ENCODE results near the gene LSM3.
A peak's percentile ranks its signal among the peaks of the same experiment; 100 is the strongest.

LSM3 gene

DNA sequence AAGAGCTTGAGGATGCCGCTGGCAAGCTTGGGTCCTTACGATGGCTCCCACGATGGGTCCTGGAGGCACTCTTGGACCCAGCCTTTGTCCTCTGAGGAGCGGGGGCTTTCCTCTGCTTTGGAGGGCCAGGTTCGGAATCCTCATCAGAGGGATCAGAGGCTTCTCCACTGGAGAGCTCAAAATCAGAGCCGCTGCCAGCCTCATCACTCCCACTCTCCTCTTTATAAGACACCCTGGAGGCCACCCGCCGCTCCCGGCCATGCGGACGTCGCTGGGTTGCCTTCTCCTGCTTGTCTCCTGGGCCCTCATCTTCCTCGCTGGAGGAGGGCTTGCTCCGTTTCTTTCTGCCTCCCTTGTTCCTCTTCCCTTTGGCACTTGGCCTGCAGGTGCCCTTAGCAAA is 20.2 kb upstream of the LSM3 start:
- DNase-seq: no peak

DNA sequence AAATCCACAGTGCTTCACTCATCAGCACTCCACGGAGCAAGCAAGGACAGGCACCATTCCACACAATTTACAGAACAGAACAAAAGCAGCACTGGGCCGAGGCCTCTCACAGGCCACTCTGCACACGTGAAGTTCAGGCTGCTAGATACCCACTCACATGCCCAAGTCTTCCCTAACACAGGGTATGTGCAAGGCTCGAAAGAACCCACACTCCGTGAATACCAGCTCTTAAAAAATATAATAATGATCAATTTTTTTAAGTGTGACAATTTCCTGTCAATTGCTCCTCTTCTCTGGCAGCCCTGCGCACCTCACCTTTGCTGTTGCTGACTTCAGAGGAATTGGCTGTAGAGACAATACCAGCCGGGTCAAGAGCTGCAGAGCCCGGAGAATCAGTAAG is 19.2 kb upstream of the LSM3 start:
- DNase-seq: no peak

DNA sequence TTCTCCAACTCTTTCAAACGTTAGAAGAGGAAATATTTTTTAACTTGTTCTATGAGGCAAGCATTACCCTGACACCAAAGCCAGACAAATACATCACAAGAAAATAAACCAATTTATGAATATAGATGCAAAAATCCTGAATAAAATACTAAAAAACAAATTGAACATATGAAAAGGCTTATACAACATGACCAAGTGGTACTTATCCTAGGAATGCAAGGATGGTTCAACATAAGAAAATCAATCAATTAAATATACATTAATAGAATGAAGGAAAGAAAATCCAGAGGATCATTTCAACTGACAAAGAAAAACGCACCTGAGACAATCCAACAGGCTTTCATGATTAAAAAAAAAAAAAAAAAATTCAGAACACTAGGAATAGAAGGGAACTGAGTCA is 17.3 kb upstream of the LSM3 start:
- no peak for DNase-seq

DNA sequence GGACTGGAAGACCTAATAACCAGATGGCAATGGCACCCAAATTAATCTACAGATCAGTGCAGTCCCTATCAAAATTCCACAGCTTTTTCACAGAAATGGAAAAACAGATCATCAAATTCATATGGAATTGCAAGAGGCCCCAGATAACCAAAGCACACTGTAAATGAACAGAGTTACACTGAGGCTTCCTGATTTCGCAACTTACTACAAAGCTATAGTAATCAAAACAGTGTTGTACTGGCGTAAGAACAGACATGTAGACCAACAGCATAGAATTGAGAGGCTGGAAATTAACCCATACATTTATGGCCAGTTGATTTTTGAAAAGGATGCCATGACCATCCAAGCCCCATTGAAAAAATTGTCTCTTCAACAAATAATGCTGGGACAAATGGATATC is 16.4 kb upstream of the LSM3 start:
- no peak for DNase-seq

GRCh38 chr3:14166877-14167603 is 11.6 kb upstream of the LSM3 start:
- no peak for DNase-seq

GRCh38 chr3:14169435-14169834 is 9.2 kb upstream of the LSM3 start:
- DNase-seq: no peak

DNA sequence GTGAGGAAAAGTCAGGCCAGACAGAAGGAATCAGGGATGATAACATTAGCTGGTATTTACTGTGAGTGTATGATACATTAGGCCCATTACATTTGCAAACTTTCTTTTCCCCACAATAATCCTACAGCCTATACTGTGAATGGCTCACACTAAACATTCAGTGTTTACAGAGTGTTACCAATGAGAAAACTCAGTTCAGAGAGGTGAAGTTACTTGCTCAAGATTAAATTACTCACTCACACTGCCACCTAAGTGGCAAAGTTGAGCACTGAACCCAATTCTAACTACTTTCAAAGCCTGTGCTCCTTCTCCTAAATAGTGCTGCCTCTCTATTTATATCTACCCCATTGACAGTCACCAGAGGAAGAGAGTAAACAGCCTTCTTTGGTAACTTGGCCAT is 8.7 kb upstream of the LSM3 start:
- DNase-seq: no peak

GRCh38 chr3:14170531-14171159 is 8.0 kb upstream of the LSM3 start:
- DNase-seq: no peak

DNA sequence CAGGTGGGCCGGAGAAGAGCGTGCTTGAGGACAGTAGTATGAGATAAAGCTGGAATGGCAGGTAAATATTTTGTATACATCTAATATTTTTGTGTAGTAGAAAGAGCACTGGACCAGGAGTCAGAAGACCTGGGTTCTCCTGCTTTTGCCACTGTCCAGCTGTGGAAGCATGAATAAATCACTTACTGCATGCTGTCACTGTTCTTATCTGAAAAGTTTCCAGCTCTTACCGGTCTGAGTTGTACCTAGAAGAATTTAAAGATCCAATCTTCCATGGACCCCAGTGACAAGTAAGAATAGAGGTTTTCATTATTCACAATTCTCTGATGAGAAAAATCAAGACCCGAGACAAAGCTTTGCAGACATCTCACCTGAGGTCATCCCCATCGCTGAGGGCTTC is 6.1 kb upstream of the LSM3 start:
- DNase-seq: no peak

DNA sequence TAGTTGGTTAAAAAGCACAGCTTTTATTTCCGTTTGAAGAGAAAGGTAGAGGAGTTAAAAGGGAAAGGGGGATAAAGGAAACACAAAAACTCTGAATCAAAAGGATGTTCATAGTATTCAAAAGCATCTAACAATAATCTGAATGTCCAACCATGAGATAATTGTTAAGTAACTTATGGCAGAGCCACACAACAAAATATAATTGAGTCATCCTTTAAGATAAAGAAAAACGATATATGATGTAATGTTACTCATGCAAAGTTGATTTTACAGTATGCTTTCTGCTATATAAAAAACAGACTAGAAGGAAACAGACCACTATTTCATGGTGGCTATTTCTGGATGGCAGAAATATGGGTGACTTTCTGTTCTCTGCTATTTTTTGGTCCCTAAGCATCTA is 4.1 kb upstream of the LSM3 start:
- DNase-seq: no peak

- peak; percentile 85 for DNase-seq
Observed at GRCh38 chr3:14175383-14176037, 3.1 kb upstream of the LSM3 start.

DNA sequence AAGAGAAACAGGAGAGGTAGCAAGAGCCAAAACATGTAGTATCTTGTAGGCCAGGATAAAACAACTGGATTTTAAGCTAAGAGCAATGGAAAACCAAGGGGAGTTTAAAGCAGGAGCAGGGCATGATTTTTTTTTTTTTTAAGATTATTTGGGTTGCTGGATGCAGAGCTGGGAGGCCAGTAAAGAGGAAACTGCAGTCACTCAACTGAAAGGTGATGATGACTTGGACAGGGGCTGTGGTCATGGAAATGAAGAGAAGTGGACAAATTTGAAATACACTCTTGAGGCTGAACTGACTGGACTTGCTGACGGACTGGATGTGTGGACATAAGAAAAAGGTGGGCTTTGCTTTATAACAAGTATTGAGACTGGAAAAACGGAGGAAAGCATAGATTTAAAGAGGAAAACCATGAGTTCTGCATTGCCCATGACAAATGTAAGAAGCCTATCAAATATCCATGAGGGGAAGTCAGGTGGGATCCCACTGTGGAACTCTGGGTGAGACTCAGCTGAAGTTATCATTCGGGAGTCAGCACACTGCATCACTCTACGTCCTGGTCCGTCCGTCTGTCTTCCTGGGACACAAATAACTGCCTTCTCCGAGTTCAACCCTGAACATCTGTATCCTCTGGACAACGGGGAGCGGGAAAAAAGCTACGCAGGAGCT is 904 bp upstream of the LSM3 start:
- DNase-seq: peak; percentile 23

DNA sequence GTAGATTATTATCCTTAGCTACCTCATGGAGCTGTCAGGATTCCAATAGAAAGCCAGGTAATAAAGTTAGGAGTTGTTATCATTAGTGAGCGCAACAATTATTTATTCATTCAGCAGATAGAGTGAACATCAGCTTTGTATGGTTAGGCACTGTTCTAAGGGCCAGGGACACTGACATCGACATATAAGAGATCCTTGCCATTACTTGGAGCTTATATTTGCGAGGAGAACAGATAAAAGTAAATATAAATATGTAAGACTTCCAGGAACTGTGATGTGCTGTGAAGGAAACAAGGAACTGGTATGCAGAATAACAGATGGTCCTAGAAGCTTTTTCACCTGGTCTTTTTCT is 473 bp downstream of the LSM3 start:
- no peak for DNase-seq

DNA sequence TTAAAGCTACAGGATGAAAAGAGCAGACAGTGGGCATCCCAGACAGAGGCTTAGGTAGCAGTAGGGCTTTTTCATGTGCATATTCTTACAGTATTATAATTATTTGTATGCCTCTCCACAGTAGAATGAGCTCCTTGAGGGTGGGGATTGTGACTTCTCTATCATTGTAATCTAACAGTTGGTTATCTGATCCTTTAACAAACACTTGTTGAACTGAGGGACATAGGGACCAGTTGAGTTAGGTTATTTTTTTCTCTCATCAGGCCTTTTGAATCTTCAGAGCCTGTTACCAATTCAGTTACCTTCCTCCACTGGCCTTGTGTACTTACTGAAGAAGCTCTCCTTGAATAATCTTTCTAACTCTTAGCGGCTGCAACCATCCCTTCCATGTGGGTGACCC is 1.2 kb downstream of the LSM3 start:
- no peak for DNase-seq

- DNase-seq: no peak
Observed at GRCh38 chr3:14181253-14181652, 2.6 kb downstream of the LSM3 start.

GRCh38 chr3:14183015-14183577 is 4.5 kb downstream of the LSM3 start:
- no peak for DNase-seq

DNA sequence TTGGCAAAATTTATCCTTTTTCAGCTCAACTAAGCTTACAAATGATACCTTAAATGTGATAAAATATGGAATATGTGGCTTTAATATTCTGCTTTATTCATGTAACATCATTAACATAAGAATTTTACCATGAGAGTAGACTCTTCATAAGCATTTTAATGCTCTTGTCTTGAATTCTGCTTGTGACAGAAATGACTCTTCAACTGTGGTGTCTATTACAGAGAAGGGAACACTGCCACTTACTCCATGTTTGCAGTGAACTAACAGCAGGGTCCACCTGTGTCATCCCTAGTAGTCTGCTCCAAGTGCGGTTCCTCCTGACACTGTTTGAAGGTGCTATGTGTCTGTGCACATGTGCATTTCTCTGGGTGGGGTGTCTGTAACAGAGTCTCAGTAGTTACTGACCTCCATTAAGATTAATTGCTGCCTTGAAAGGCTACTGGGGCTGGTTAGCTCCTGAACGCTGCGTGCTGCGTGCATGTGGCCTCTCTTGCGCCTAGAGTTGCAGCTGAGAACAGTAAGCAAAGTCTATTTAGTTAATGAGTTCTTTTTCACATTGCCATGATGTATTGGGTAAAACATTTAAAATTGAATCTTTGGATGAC is 8.3 kb downstream of the LSM3 start:
- no peak for DNase-seq

- no peak for DNase-seq
Observed at GRCh38 chr3:14188041-14188754, 9.6 kb downstream of the LSM3 start.

GRCh38 chr3:14194865-14195264 is 16.2 kb downstream of the LSM3 start:
- DNase-seq: no peak

DNA sequence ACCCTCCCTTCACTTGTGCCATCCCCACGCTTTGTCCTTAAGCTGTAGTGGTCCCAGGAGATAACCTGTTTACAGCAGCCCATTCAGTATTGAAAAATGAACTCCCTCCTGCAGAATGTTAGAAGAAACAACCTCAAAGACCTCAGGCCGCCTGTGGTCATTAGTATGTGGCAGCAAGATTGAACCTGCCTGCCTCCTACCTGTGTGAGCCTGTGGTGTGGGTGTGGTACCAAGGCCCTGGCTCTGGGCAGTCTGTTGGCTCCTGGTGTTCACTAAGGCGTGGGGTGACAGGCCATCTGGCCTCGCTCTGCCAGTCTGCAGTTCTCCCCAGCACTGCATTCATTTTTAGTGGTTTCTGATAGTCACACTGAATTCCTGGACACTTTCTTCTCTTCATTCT is 21.0 kb downstream of the LSM3 start:
- DNase-seq: no peak

GRCh38 chr3:14200276-14200675 is 21.7 kb downstream of the LSM3 start:
- no peak for DNase-seq

- DNase-seq: no peak
Observed at GRCh38 chr3:14200841-14201240, 22.2 kb downstream of the LSM3 start.

Measured in CD4-positive, alpha-beta T cell treated with Interleukin-21 for 1 hour (primary cell).